Stomach (tissue), 4 donors: ENCODE measurements around the gene HAAO.

Experiments
- EP300 ChIP-seq: sonication (generic); formaldehyde crosslinking; IDR thresholded peaks from one replicate; pipeline ENCODE4 v1.6.1; 2017; ENCODE audit warnings: antibody characterized with exemption
- POLR2A ChIP-seq, 4 donors: fragments of 450-650 bp; IDR thresholded peaks; one replicate each; pipeline ENCODE4 v1.6.1; 2016; ENCODE audit warnings: antibody characterized with exemption in 4 of 4, control low read depth in 2 of 4, mild to moderate bottlenecking in 1 of 4, moderate library complexity in 1 of 4
- POLR2AphosphoS5 ChIP-seq, 3 donors: sonication (generic); formaldehyde crosslinking; IDR thresholded peaks; one replicate each; pipeline ENCODE4 v1.6.1; 2016; ENCODE audit warnings: antibody characterized with exemption in 3 of 3
- TF ChIP-seq, protein P1 (sequence below), 7 experiments: fragments of 450-650 bp in 4 of 7; fragments of 200-600 bp in 3 of 7; sonication (generic) in 3 of 7; IDR thresholded peaks; one replicate each; pipeline ENCODE4 v1.5.1; 2016 to 2019; ENCODE audit warnings: antibody characterized with exemption in 7 of 7, control low read depth in 2 of 7, mild to moderate bottlenecking in 1 of 7

DNA sequence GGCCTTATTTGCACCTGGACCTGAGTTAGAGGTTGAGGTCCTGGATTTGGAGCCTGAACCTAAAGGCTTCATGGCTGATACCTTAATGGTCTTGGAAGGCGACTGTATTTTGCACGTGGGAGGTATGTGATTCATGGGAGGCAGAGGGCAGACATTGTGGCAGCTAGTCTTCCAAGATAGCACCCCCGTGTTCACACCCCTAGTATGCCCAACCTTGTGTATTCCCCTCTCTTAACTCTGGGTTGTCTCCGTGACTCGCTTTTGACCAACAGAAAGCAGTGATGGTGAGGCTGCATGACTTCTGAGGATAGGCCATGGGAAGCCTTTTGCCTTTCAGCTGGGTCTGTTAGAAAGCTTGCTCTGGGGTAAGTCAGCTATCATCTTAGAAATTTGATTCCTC lies 45.8 kb upstream of the HAAO start:
- TF ChIP-seq, protein P1, sequence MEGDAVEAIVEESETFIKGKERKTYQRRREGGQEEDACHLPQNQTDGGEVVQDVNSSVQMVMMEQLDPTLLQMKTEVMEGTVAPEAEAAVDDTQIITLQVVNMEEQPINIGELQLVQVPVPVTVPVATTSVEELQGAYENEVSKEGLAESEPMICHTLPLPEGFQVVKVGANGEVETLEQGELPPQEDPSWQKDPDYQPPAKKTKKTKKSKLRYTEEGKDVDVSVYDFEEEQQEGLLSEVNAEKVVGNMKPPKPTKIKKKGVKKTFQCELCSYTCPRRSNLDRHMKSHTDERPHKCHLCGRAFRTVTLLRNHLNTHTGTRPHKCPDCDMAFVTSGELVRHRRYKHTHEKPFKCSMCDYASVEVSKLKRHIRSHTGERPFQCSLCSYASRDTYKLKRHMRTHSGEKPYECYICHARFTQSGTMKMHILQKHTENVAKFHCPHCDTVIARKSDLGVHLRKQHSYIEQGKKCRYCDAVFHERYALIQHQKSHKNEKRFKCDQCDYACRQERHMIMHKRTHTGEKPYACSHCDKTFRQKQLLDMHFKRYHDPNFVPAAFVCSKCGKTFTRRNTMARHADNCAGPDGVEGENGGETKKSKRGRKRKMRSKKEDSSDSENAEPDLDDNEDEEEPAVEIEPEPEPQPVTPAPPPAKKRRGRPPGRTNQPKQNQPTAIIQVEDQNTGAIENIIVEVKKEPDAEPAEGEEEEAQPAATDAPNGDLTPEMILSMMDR (IDR thresholded peaks at IDR 0.05) = no peak
- TF ChIP-seq POLR2AphosphoS5 (IDR thresholded peaks at IDR 0.05) = no peak
- TF ChIP-seq POLR2A (IDR thresholded peaks at IDR 0.05) = no peak
- TF ChIP-seq EP300 = no peak
